Measurements from ENCODE around the gene SFXN5.
"Not testable (repeated sequence)": the region's sequence is repeated elsewhere in the genome, so short reads cannot be mapped to it uniquely, and the experiment has no call there.

The SFXN5 gene, protein sequence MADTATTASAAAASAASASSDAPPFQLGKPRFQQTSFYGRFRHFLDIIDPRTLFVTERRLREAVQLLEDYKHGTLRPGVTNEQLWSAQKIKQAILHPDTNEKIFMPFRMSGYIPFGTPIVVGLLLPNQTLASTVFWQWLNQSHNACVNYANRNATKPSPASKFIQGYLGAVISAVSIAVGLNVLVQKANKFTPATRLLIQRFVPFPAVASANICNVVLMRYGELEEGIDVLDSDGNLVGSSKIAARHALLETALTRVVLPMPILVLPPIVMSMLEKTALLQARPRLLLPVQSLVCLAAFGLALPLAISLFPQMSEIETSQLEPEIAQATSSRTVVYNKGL

DNA sequence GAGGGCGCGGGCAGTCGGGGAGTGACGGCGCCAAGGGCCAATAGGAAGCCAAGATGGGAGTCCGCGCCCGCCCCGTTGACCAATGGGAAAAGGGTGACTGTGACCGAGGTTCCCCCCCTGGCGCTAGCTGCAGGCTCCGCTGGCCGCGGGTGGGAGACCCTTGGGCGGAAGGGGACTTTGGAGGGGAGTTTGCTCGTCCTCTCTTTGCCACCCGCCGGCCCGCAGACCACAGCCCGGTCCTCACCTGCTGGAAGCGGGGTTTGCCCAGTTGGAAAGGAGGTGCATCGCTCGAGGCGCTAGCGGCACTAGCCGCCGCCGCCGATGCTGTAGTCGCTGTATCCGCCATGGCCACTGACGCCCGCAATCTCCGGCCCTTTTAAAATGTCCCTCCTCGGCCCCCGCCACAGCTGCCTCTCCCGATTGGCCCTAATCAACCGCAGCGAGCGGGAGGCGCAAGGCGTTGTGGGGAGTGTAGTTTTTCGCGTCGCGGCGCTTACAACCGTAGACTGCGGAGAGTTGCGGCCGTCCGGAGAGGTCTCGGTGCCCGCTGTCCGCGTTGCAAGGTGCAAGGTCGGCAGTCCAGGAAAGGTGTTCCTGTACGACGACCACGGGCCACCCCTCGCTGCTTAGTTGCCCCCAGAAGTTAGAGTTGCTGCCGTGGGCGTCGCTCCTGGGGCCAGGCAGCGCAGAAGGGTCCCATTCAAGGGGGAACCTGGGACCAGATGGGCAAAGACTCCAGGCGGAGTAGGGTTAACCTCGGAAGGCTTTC is at the start of gene SFXN5:
TSS of gene SFXN5 (minus strand) at position 353 of the 769 bp plus-strand sequence. CDS start at position 346, 7 bp downstream.
- DNase-seq = peak; percentile 44 to 88

DNA sequence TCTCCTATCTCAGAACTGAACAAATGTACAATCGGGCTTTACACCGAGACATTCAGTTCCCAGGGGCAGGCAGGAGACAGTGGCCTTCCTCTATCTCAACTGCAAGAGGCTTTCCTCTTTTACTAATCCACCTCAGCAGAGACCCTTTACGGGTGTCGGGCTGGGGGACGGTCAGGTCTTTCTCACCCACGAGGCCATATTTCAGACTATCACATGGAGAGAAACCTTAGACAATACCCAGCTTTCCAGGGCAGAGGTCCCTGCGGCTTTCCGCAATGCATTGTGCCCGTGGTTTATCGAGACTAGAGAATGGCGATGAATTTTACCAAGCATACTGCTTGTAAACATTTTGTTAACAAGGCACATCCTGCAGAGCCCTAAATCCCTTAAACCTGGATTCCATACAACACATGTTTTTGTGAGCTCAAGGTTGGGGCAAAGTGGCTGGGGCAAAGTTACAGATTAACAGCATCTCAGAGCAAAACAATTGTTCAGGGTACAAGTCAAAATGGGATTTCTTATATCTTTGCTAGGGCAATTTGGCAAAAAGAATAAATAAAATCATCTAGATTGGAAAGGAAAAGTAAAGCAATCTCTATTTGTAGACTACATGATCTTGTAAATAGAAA is 48.2 kb upstream of the SFXN5 start:
- not testable (repeated sequence) for DNase-seq

DNA sequence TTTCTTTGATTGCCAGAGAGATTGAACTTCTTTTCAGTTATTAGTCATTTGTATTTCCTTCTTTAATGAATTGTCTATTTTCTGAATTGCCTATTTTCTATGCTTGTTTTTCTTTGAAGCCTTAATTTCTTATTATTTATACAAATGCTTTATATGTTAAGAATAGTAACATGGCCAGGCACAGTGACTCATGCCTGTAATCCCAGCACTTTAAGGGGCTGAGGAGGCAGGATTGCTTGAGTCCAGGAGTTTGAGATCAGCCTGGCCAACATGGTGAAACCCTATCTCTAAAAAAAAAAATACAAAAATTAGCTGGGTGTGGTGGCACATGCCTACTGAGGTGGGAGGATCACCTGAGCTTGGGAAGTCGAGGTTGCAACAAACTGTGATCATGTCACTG is 45.9 kb upstream of the SFXN5 start:
- no peak for DNase-seq

DNA sequence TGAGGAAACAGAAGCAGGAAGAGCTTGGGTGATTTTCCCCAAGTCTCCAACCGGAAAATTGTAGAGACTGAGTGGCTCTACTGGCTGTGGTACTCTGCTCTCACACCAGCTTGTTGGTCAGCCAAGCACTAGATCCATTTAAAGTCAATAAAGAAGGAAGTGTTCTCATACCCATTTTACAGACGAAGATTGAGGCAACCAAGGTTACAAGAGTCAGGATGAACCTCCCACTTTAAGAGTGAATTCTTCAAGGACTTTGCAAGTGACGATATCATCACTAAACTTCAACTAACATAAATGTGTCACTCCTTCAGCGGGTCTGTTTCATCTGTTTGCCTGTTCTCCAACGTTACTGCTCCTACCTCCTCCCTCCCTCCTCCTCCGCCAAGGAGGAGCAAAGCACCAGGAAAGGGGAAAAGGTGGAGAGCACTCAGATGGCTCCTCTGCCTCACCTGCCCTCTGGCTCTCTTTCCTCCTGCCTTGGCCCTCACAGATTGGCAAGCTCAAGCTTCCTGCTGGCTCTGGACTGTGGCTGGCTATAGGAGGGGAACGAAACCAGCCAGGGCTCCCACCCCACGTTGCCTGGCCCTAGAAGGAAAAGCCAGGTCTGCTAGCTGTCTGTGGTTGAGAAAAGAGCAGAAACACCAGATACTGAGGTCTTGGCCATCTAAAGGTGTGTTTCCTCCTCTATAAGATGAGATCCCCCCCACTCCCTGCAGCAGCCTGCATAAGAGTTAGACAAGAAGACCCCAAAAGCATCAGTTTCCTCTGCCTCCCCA is 44.9 kb upstream of the SFXN5 start:
- no peak for DNase-seq

DNA sequence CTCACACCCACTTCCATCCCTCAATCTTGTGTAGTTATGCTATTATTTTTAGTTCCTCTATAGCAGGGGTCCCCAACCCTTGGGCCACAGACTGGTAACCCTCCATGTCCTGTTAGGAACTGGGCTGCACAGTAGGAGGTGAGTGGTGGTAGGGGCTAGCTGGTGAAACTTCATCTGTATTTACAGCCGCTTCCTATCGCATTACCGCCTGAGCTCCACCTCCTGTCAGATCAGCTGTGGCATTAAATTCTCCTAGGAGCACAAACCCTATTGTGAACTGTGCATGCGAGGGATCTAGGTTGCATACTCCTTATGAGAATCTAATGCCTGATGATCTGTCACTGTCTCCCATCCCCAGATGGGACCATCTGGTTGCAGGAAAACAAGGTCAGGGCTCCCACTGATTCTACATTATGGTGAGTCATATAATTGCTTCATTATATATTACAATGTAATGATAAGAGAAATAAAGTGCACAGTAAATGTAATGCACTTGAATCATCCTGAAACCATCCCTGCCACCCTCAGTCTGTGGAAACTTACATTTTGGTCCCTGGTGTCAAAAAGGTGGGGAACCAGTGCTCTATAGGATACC is 42.9 kb upstream of the SFXN5 start:
- no peak for DNase-seq

DNA sequence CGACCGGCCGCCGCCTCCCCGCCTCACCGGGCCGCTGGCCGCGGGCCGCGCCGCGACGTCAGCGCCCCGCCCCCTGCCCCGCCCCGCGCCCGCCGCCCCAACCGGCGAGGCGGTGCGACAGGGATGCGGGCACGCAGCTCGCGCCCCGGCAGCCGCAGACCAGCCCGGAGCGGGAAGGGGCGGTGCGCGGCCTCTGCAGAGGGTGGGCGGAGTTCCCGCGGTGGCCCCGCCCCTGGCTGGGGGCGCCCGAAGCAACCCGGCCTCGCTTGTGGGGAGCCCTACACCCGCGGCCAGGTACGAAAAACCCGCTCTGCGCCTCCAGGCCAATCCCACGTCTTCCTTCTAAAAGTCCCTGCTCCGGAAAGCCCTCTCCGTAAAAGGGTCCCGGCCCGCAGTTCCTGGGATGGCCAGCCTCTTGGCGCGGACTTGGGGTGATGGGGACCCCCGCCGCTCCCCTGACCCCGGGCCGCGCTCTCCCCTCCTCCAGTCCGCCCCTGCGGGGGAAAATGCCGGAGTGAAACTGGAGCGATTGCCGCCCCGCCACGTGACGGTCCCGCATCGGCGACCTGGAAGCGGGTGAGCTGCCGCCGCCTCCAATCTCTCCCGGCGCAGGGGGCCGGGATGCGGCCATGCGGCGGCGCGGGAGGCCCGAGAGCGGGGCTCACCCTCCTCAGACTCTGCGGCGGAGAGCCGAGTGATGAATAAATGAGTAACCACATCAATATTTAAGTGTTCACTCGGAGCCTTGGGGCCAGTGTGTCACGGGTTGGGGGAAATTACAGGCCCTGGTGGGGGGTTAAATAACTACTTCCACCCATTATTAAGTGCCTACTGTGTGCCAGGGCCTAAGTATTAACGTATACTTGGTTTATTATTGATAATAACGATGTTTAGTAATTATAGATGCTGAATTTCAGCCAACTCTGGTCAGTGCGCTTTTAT is 41.7 kb upstream of the SFXN5 start, which contains the start of gene RAB11FIP5:
TSS of gene RAB11FIP5 (minus strand) at position 36 of the 942 bp plus-strand sequence. CDS start 171 bp downstream, outside the sequence.
- peak in 1 of 2 experiments; percentile 51 for DNase-seq

DNA sequence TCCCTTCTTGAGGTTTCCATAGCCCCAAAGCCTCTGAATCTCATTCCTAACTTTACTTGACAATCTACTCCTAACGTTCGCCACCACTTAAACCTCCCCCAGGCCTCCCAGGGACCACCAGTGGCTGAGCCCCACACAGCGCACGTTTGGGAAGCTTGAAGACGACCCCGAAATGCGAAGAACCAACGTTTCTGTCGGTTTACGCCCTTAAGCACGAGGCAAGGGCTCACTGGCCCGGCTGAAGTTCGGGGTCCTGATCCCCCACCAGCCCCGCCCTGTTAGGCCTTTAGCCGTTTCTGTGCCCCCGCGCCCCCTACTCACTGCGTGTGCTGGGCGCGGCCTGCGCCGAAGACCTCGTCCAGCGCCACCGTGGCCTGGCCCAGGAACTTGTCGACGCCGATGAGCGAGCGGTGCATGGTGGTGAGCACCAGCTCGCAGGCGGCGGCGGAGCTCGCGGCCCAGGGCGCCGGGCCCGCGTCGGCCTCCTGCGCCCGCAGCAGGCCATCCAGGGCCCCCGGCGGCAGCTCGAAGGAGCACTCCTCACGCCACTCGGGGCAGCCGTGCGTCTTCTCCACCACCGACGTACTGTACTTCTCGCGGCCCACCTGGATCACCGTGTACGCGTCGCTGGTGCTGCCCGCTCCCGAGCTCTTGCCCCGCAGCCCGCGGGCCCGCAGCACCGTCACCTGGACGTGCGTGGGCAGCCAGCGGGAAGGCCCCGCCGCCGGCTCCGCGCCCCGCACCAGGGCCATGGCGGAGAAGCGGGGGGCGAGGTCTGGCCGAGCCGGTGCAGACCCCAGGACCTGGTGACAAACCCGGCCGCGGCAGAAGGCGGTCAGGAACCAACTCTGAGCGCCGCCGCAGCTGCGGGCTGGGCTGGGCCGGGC is 40.8 kb upstream of the SFXN5 start:
- DNase-seq = no peak

DNA sequence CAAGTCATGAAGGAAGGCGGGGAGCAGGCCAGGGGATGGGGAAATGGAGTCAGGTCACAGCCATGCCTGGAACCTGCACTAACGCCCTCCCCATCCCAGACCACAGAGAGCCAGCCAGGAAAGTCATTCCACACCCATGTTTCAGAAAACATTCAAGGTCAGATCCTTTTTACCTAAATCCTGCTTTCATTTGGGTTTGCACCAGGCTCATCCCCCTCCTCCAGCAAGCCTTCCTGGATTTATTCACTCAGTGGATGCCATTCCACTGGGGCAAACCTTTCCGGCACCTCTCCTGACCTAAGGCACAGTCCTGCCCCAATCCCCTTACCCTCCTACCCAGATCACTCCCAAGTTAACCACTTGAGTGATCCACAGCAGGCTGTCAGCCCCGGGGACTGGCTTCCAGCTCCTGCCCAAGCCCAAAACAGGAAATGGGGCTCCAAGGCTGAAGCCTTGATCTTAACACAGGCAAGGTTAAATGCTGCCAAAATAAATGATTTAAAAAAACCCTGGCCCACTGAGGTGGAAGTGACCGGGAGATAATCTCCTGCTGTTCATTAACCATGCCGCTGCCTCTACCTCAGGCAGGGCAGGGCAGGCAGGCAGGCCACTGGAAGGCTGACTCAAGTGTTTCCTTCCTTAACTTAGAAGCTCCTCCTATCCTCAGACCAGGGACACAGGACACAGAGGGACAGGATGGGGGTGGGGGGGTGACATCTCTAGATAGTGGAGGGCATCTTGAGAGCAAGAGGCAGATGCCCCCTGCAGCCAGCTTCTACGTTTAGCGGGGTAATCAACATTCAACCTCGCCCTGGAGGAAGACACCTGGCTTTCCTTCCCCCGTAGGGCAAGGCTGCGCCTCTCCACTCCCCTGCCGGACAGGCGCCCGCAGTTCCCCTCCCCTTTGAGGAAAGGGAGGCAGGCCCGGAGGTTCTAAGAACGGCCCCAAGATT is 39.8 kb upstream of the SFXN5 start:
- DNase-seq = no peak

DNA sequence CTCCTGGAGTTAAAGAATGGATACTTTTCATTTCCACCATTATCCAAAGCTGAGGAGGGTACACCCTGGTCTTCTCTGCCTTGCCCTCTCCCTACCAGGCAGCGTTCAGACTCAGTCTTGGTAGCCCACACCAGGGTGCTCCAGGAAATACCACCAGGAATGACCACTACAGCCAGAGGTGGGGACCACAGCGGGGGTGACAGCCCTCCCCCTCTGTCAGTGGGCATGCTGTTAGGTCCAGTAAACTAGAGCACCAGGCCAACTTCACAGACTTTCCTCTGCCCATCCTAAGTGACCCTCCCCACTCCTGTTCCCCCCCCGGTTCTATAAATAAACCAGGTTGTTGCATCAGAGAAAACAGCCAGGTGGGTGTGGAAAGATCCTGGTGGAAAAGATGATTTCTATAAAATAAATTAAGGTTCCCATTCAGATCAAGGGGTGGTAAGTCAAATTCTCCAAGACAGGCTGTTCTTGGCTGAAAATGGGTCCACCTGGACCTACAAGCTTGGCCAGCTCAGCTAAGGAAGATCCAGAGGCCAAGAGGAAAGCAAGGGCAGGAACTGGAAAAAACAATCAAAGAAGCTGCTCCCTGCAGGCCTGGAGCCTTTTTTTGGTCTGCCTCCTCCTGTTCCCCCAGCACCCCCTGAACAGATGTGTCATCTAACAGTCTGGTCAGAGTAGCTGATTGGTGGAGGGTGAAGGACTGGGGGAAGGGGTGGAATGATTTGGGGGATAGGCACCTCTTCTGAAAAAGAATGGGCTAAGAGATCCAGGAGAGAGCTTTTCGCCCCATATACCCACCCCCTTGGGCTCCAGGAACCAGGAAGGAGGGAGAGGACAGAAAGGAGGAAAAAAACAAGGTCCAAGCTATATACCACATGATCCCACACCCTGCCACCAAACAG is 38.9 kb upstream of the SFXN5 start:
- DNase-seq = no peak

DNA sequence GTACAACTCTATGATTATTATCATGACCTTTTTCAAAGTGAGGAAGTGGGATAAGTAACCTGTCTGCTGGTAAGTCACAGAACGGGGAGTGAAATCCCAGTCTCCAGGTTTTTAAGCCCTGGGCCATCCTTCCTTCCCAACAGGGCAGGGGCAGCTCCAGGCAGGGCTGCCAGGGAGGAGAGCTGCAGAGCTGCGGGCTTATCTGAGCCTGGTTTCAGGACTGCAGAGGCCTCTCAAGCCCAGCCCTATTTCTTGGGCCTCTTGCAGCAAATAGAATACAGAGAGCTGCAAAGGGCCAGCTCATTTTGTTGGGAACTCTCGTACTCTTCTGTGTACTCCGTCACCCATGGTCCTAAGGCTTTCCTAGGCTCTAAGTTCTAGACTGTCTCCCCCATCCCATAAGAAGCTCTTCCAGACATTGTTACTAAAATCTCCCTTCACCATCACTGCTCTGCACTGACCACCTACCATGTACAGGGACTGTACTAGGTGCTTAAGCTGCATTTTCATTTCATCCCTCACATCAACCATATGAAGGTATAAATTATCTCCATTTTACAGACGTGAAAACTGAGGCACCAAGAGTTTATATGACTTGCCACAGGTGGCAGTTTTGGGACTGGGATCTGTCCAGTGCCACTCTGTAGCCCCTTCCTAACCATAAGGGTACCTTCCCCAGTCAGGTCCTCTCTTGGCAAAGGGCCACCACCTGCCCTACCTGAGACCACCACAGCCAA is 38.1 kb upstream of the SFXN5 start:
- no peak for DNase-seq

DNA sequence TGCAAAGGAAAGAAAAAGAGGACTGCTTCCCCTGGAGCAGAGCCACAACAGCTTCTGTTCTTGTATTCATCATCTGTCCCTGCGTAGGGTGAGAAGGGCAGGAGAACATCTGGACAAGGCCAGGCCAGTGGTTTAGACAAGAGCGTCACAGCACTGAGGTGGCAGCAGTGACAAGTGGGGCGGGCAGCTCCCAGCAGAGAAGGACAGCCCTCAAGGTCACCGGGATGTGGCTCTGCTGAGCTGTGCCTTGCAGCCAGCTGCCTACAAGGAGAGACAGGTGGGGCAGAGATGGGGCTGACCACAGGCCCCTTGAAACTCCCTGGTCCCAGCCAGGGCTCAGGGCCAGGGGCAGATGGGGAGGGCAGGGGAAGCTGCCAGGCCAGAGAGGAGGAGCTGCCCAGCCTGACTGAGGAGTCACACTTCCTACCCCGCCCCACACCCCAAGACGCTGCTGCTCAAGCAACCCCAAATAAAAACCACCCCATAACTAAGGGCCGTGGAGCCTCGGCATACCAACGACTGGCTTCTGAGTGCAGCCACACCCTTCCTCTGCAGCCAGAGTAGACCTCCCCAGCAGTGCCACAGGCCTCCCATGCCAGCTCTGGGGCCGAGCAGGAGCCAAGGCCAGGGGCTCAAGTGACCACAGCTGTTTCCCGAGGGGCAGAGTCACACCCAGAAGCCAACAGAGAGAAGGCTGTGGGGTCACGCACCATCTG is 35.9 kb upstream of the SFXN5 start:
- no peak for DNase-seq

DNA sequence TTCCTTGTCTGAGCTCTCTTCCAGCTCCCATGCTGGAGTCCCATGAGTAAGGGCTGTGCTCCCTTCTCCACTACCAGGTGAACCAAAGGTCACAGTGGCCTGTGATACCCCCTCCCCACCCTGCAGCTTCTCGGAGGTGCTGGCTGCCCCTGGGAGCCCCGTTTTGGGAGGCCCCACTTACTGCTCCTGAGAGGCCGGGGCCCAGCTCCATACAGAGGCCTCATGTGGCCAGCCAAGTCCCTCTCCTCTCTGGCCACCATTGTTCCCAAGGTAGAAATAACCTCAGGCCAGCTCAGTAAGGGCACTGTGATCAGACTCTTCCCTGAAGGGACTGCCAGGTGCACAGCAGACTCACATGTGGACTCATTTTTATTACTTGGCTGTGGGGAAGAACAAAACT is 35.3 kb upstream of the SFXN5 start:
- no peak for DNase-seq

DNA sequence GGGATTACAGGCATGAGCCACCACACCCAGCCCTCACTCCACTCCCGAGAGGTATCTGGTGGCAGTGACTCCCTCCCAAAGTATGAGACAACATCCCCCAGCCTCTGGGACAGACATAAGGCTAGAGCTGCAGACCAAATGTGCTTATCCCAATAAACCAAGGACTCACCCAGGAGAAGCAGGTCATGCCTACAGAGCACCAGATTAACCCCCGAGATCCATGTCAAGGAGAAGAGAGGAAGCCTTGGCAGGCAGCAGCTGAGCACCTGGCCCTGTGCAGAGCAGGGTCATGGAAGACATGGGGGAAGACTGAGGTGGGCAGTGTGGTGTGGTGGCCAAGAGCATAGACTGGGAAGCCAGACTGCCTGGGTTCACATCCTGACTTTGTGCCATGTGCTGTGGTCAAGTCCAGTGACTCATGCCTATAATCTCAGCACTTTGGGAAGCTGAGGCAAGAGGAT is 34.0 kb upstream of the SFXN5 start:
- no peak for DNase-seq

DNA sequence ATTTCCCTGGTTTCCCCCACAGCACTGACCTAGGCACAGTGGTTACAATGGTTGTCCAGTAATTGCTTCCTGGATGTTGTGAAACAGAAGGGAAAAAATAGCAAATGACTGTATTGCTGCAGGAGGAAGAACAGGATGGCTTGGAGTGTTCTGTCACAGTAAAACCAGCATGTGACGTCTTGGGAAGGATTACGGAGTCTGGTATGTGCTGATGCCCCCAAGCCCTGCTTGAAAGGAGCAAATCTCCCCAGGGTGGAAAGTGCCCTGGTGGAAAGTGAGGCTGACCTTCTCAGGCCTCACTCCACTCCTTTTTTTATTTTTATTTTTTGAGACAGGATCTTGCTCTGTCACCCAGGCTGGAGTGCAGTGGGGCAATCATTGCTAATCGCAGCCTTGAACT is 33.4 kb upstream of the SFXN5 start:
- no peak for DNase-seq

DNA sequence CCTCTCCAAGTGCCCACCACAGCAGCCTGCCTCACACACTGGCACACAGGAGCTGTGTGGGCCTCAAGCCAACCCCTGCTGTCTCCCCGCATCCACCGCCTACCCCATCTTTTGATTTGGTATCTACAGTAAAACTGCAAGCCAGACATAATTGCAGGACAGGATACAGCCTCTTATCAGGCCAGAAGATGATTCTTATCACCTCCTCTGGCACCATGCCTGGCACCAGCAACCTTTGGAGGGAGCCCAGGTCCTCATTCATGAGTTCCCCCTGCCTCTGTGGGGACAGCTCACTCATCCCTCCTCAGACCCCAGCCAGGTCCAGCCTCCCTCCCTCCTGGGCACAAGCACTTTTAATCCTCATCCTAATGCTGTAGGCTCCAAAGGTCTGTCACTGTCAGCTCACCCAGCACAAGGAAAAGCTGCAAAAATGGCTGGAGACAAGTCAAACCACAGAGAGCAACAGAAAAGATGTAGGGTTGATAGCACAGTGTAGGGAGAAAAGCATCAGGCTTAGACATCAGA is 31.6 kb upstream of the SFXN5 start:
- DNase-seq = no peak

DNA sequence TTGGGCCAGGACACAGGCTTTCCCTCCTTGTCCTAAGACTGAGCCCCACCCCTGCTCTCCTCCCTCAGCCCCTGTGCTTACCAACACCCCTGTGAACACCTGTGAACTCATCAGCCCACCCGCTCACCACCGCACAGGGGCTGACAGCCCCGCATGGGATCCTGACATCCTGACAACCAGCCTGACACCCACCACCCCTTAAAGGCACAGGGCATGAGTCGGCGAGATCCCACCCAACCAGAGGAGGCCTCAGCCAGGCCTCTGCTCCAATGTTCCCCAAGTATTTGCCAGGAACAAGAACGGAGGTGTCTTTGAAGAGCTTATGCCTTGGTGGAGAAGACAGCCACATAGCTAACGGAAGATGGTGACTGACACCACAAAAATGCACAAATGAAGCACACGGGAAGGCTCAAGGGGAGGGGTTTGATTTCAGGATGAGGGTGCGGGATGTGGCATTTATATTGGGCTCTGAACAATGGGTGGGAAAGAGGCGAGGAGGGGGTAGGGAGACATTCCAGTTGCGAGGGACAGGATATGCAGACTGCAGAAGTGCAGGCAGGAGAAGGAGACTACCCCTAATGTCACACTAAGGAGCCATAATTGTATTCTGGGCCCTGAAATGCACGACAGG is 30.2 kb upstream of the SFXN5 start:
- DNase-seq = no peak

All from cerebellar nuclear complex (tissue), 1 donor.